Measurements from ENCODE around the gene PQBP1.

DNA sequence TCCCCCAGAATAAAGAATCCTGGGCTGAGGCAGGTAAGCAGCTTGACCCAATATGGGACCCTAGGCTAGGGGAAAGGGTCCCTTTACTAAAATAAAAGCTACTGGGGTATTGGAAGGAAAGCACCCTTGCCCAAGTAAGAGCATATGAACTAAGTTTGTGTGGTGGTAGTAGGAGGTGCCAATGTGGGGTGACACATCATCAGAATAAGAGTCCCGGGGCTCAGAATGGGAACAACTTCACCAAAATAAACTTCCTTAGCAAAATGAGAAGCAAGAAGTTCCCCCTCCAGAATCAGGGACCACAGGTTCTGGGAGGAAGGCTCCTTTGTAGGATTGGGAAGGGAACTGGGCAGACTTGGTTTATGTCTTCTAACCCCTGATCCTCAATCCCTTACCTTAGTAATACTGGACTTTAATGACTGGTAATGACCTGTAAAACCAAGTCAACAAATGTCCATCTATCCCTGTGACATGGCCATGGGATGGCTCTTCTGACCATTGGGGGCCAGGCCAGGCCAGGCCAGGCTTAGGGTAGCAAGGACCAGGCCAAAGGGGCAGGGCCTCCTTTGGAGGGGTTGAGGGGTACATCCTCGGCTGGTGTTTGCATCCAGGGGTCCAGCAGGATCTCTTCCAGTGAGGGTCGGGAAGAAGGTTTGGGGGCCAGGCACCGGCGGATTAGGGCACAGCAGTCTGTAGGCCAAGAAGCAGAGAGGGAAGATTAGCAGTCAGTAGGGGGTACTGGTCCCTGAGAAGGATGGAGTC, 16.1 kb downstream of the PQBP1 start:
- TF ChIP-seq, protein P1, sequence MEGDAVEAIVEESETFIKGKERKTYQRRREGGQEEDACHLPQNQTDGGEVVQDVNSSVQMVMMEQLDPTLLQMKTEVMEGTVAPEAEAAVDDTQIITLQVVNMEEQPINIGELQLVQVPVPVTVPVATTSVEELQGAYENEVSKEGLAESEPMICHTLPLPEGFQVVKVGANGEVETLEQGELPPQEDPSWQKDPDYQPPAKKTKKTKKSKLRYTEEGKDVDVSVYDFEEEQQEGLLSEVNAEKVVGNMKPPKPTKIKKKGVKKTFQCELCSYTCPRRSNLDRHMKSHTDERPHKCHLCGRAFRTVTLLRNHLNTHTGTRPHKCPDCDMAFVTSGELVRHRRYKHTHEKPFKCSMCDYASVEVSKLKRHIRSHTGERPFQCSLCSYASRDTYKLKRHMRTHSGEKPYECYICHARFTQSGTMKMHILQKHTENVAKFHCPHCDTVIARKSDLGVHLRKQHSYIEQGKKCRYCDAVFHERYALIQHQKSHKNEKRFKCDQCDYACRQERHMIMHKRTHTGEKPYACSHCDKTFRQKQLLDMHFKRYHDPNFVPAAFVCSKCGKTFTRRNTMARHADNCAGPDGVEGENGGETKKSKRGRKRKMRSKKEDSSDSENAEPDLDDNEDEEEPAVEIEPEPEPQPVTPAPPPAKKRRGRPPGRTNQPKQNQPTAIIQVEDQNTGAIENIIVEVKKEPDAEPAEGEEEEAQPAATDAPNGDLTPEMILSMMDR (IDR thresholded peaks at IDR 0.05), result no peak
- no peak for TF ChIP-seq POLR2A (IDR thresholded peaks at IDR 0.05)
